Uterine smooth muscle cell (primary cell): ENCODE results near the gene KRTAP6-3. TPM values are rescaled to one million over a fixed set of nuclear protein-coding genes. Genes with fewer than 3 reads are reported as not detected.

Experiments used
- total RNA-seq: library from RNA; depleted of rRNA; stranded (reverse); fragments of >200 nt; gene quantifications from 2 replicates; pipeline ENCODE4 v1.2.3, GENCODE V29; 2014

Gene KRTAP6-3, protein sequence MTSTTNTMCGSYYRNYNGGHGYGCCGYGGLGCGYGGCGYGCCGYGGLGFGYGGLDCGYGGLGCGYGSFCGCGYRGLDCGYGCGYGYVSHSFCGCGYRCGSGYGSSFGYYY
- not detected in 2 replicates for total RNA-seq

DNA sequence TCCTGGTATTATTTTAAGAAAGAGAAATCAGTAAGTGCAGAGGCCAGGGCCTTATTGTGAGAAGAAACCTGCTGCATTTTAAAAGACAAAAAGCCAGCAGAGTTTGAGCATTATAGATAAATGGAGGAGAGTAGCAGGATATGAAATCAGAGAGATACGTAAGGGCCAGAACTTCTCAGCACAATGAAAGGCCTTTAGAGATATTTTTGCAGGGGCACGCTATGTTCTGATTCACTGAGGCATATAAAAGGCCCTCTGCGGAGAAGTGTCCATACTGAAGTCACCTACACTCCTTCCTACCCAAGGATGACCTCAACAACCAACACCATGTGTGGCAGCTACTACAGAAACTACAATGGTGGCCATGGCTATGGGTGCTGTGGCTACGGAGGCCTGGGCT is at the start of gene KRTAP6-3:
TSS of gene KRTAP6-3 (plus strand) at position 301 of the 400 bp plus-strand sequence. CDS start at position 307, 6 bp downstream.

DNA sequence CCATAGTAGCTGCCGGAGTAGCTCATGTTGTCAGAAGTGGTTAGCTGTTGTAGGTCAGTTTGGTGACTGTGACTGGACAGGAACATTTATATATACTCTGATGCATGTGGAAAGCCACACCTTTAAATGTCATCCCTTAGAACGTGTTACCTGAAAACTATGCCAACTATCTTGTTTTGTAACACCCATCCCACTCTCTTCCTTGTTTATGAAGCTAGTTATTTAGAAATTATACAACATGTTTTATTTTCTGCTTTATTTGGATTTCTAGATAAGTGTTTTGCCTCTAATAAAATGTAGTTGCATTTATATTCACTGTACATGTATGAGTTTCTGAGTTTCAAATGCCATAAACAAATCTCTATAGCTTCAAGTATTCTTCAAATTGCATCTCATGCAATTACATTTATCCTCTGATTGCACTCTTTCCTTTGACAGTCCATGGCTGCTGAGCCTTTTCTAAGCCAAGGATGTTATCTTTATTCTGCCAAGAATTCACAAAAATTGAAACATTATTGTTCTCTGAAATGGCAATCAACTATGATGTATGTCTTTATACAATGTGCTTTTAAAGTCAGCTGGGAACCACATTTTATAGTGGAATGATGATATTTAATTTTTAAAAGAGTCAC is 30.9 kb upstream of the KRTAP6-3 start, which contains the start of gene KRTAP19-7:
TSS of gene KRTAP19-7 (minus strand) at position 51 of the 632 bp plus-strand sequence. CDS start at position 26, 25 bp downstream.

GRCh38 chr21:30590297-30590696 is 1.9 kb upstream of the KRTAP6-3 start, which contains the start of gene KRTAP22-2:
Gene KRTAP22-2, minus strand, starts transcription at chr21:30590397.

DNA sequence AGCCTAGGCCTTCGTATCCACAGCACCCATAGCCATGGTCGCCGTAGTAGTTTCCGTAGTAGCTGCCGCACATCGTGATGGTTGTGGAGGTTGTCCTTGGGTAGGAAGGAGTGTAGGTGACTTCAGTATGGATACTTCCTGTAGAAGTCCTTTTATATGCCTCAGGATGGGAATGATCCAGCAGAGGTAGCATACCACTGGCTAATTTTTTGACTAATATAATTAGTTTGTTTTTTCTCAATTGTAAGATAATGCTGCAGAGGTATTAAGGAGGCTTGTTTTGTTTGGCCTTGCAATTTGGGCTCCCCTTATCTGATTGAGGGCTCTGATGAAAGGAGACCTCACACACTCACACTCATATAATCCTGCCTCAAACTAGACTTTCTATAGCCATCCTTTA is 6.6 kb downstream of the KRTAP6-3 start, which contains the start of gene KRTAP6-2:
TSS of gene KRTAP6-2 (minus strand) at position 101 of the 400 bp plus-strand sequence. CDS start at position 73, 28 bp downstream.

GRCh38 chr21:30600787-30601186 is 8.5 kb downstream of the KRTAP6-3 start, which contains the start of gene KRTAP22-1:
Gene KRTAP22-1, plus strand, starts transcription at chr21:30601087.

DNA sequence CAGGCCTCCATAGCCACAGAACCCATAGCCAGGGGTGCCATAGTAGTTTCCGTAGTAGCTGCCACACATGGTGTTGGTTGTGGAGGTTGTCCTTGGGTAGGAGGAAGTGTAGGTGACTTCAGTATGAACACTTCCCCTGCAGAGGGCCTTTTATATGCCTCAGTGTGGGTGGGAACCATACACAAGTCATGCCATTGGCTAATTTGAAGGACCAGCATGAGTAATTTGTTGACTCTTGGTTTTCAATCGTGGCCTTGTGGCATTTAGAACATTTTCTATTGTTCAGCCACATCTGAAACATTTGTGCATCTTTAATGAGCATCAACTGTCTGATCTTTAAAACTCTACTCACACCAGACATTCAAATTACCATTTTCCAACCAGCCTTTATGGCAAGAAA is 21.6 kb downstream of the KRTAP6-3 start, which contains the start of gene KRTAP6-1:
TSS of gene KRTAP6-1 (minus strand) at position 95 of the 400 bp plus-strand sequence. CDS start at position 69, 26 bp downstream.

GRCh38 chr21:30616125-30616524 is 23.9 kb downstream of the KRTAP6-3 start, which contains the start of gene KRTAP20-1:
Gene KRTAP20-1, plus strand, starts transcription at chr21:30616425. Its CDS starts 30 bp downstream, at chr21:30616455.

DNA sequence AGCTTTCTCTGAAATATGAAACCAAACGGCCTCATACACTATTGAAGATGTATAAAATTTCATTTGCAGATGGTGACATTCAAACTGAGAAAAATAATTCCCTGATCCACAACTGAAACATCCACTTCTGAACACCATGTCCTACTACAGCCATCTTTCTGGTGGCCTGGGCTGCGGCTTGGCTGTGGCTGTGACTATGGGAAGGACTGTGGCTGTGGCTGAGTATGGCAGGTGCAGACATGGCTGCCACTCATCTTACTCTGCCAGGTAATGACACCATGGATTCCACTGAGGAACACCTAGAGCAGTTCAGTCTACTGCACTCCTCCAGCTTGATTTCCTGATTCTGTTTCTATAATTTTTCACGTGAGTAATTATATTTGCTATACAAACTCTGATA is 28.3 kb downstream of the KRTAP6-3 start, which contains the start of gene KRTAP20-4:
TSS of gene KRTAP20-4 (plus strand) at position 106 of the 400 bp plus-strand sequence.

DNA sequence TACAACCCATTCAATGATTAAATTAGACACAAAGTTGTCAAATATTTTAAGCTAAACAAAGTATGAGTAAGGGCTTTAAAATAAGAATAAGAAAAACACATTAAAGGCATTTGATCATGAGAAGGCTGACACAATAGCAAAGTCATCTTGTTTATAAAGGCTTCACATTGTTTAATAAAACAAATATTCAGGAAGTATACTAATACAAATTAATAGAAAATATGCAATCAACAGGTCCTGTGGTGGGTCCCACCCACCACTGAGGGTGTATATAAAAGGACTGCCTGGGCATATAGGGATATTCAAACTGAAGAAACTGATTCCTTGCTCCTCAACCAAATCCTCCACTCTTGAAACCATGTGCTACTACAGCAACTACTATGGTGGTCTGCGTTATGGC is 42.7 kb downstream of the KRTAP6-3 start, which contains the start of gene KRTAP20-2:
TSS of gene KRTAP20-2 (plus strand) at position 301 of the 400 bp plus-strand sequence. CDS start at position 359, 58 bp downstream.

GRCh38 chr21:30642564-30642963 is 50.3 kb downstream of the KRTAP6-3 start, which contains the start of gene KRTAP20-3:
Gene KRTAP20-3, plus strand, starts transcription at chr21:30642864.

Other genes starting within 250 kb of the KRTAP6-3 start
- not detected in 2 replicates for gene KRTAP23-1, start 243.8 kb upstream of the KRTAP6-3 start, total RNA-seq
- gene KRTAP13-2, start 220.2 kb upstream of the KRTAP6-3 start, total RNA-seq, result not detected in 2 replicates
- not detected in 2 replicates for gene KRTAP13-1, start 196.4 kb upstream of the KRTAP6-3 start, total RNA-seq
- not detected in 2 replicates for gene KRTAP13-3, start 166.5 kb upstream of the KRTAP6-3 start, total RNA-seq
- gene KRTAP13-4, start 162.2 kb upstream of the KRTAP6-3 start, total RNA-seq, result not detected in 2 replicates
- gene KRTAP15-1, start 152.2 kb upstream of the KRTAP6-3 start, total RNA-seq, result not detected in 2 replicates
- not detected in 2 replicates for gene KRTAP19-1, start 112.1 kb upstream of the KRTAP6-3 start, total RNA-seq
- not detected in 2 replicates for gene KRTAP19-2, start 105.0 kb upstream of the KRTAP6-3 start, total RNA-seq
- not detected in 2 replicates for gene KRTAP19-3, start 100.4 kb upstream of the KRTAP6-3 start, total RNA-seq
- gene KRTAP19-4, start 95.3 kb upstream of the KRTAP6-3 start, total RNA-seq, result not detected in 2 replicates
- gene KRTAP19-5, start 90.3 kb upstream of the KRTAP6-3 start, total RNA-seq, result not detected in 2 replicates
- gene KRTAP19-6, start 50.6 kb upstream of the KRTAP6-3 start, total RNA-seq, result not detected in 2 replicates
- not detected in 2 replicates for gene KRTAP19-7, start 31.1 kb upstream of the KRTAP6-3 start, total RNA-seq
- not detected in 2 replicates for gene KRTAP22-2, start 2.0 kb upstream of the KRTAP6-3 start, total RNA-seq
- not detected in 2 replicates for gene KRTAP6-2, start 6.5 kb downstream of the KRTAP6-3 start, total RNA-seq
- not detected in 2 replicates for gene KRTAP22-1, start 8.6 kb downstream of the KRTAP6-3 start, total RNA-seq
- gene KRTAP6-1, start 21.5 kb downstream of the KRTAP6-3 start, total RNA-seq, result not detected in 2 replicates
- not detected in 2 replicates for gene KRTAP20-1, start 24.0 kb downstream of the KRTAP6-3 start, total RNA-seq
- not detected in 2 replicates for gene KRTAP20-4, start 28.2 kb downstream of the KRTAP6-3 start, total RNA-seq
- not detected in 2 replicates for gene KRTAP20-2, start 42.8 kb downstream of the KRTAP6-3 start, total RNA-seq
- not detected in 2 replicates for gene KRTAP20-3, start 50.4 kb downstream of the KRTAP6-3 start, total RNA-seq
- not detected in 2 replicates for gene KRTAP21-3, start 126.3 kb downstream of the KRTAP6-3 start, total RNA-seq
- gene KRTAP21-2, start 154.8 kb downstream of the KRTAP6-3 start, total RNA-seq, result not detected in 2 replicates
- not detected in 2 replicates for gene KRTAP21-1, start 163.0 kb downstream of the KRTAP6-3 start, total RNA-seq
- not detected in 2 replicates for gene KRTAP8-1, start 220.8 kb downstream of the KRTAP6-3 start, total RNA-seq
- gene KRTAP7-1, start 237.3 kb downstream of the KRTAP6-3 start, total RNA-seq, result not detected in 2 replicates